HG03103 (cell line): Measurements from ENCODE around the gene ANKRD33.

Experiments
- ATAC-seq: cut with Tn5 transposase; IDR thresholded peaks from one replicate; pipeline ENCODE4 v1.9.1; 2021; ENCODE audit warnings: low read depth; ENCODE audit not compliant: unreplicated experiment

The ANKRD33 gene

GRCh38 chr12:51941011-51941581, 53.2 kb downstream of the ANKRD33 start:
- no peak for ATAC-seq
